Neutrophil (primary cell): ENCODE results near the gene HBA2.
"Not testable (repeated sequence)": the region's sequence is repeated elsewhere in the genome, so short reads cannot be mapped to it uniquely, and the experiment has no call there.

Source experiments
- H3K27ac ChIP-seq: fragments of 200-600 bp; sonication (generic); 2 replicates; pipeline ENCODE4 v1.5.1; 2016; ENCODE audit warnings: mild to moderate bottlenecking, moderate library complexity
- H3K27me3 ChIP-seq: fragments of 200-600 bp; sonication (generic); 2 replicates; pipeline ENCODE4 v1.6.0; 2016; ENCODE audit warnings: mild to moderate bottlenecking
- H3K36me3 ChIP-seq: fragments of 200-600 bp; sonication (generic); 2 replicates; pipeline ENCODE4 v1.5.1; 2017
- H3K4me1 ChIP-seq, 2 experiments: fragments of 200-600 bp in 1 of 2; sonication (generic) in 1 of 2; 1 replicate in 1 of 2; 2 replicates in 1 of 2; pipeline versions ENCODE4 v1.5.1 to v1.6.1; 2013 to 2016; ENCODE audit warnings: low read depth in 1 of 2, low read length in 1 of 2, mild to moderate bottlenecking in 1 of 2, moderate library complexity in 1 of 2; ENCODE audit not compliant: control insufficient read depth in 1 of 2, insufficient read depth in 1 of 2
- H3K4me3 ChIP-seq, 2 experiments: fragments of 200-600 bp in 1 of 2; sonication (generic) in 1 of 2; 1 replicate in 1 of 2; 2 replicates in 1 of 2; pipeline ENCODE4 v1.5.1; 2013 to 2016; ENCODE audit warnings: low read depth in 1 of 2, low read length in 1 of 2, mild to moderate bottlenecking in 1 of 2, moderate library complexity in 1 of 2
- H3K9me3 ChIP-seq: fragments of 200-600 bp; sonication (generic); 2 replicates; pipeline ENCODE4 v1.5.1; 2016
- TF ChIP-seq, protein P1 (sequence below): fragments of 200-600 bp; sonication (generic); IDR thresholded peaks from 2 replicates; pipeline ENCODE4 v1.5.1; 2016; ENCODE audit warnings: antibody characterized with exemption

HBA2 gene

DNA sequence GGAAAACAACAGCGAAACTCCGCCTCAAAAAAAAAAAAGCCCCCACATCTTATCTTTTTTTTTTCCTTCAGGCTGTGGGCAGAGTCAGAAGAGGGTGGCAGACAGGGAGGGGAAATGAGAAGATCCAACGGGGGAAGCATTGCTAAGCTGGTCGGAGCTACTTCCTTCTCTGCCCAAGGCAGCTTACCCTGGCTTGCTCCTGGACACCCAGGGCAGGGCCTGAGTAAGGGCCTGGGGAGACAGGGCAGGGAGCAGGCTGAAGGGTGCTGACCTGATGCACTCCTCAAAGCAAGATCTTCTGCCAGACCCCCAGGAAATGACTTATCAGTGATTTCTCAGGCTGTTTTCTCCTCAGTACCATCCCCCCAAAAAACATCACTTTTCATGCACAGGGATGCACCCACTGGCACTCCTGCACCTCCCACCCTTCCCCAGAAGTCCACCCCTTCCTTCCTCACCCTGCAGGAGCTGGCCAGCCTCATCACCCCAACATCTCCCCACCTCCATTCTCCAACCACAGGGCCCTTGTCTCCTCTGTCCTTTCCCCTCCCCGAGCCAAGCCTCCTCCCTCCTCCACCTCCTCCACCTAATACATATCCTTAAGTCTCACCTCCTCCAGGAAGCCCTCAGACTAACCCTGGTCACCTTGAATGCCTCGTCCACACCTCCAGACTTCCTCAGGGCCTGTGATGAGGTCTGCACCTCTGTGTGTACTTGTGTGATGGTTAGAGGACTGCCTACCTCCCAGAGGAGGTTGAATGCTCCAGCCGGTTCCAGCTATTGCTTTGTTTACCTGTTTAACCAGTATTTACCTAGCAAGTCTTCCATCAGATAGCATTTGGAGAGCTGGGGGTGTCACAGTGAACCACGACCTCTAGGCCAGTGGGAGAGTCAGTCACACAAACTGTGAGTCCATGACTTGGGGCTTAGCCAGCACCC, 2.6 kb downstream of the HBA2 start:
- peaks cover 89% of the 10 kb centered on the region for H3K27me3 ChIP-seq
- no peaks in the 10 kb centered on the region for H3K36me3 ChIP-seq
- no peak overlapping the region for H3K27ac ChIP-seq
- H3K4me3 ChIP-seq = no peak overlapping the region
- TF ChIP-seq, protein P1, sequence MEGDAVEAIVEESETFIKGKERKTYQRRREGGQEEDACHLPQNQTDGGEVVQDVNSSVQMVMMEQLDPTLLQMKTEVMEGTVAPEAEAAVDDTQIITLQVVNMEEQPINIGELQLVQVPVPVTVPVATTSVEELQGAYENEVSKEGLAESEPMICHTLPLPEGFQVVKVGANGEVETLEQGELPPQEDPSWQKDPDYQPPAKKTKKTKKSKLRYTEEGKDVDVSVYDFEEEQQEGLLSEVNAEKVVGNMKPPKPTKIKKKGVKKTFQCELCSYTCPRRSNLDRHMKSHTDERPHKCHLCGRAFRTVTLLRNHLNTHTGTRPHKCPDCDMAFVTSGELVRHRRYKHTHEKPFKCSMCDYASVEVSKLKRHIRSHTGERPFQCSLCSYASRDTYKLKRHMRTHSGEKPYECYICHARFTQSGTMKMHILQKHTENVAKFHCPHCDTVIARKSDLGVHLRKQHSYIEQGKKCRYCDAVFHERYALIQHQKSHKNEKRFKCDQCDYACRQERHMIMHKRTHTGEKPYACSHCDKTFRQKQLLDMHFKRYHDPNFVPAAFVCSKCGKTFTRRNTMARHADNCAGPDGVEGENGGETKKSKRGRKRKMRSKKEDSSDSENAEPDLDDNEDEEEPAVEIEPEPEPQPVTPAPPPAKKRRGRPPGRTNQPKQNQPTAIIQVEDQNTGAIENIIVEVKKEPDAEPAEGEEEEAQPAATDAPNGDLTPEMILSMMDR = no peak
- peaks cover 0 to 3% of the 10 kb centered on the region in 2 experiments for H3K4me1 ChIP-seq
- H3K9me3 ChIP-seq = no peaks in the 10 kb centered on the region

DNA sequence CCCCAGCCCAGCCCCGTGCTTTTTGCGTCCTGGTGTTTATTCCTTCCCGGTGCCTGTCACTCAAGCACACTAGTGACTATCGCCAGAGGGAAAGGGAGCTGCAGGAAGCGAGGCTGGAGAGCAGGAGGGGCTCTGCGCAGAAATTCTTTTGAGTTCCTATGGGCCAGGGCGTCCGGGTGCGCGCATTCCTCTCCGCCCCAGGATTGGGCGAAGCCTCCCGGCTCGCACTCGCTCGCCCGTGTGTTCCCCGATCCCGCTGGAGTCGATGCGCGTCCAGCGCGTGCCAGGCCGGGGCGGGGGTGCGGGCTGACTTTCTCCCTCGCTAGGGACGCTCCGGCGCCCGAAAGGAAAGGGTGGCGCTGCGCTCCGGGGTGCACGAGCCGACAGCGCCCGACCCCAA, 3.3 kb downstream of the HBA2 start:
- Histone ChIP-seq H3K4me1 (peaks cover 2 to 10% of the 10 kb centered on the region in 2 experiments), H3K27me3 (peaks cover 89% of the 10 kb centered on the region)
- not testable (repeated sequence) for H3K27ac ChIP-seq, H3K36me3 ChIP-seq, H3K4me3 ChIP-seq, H3K9me3 ChIP-seq

DNA sequence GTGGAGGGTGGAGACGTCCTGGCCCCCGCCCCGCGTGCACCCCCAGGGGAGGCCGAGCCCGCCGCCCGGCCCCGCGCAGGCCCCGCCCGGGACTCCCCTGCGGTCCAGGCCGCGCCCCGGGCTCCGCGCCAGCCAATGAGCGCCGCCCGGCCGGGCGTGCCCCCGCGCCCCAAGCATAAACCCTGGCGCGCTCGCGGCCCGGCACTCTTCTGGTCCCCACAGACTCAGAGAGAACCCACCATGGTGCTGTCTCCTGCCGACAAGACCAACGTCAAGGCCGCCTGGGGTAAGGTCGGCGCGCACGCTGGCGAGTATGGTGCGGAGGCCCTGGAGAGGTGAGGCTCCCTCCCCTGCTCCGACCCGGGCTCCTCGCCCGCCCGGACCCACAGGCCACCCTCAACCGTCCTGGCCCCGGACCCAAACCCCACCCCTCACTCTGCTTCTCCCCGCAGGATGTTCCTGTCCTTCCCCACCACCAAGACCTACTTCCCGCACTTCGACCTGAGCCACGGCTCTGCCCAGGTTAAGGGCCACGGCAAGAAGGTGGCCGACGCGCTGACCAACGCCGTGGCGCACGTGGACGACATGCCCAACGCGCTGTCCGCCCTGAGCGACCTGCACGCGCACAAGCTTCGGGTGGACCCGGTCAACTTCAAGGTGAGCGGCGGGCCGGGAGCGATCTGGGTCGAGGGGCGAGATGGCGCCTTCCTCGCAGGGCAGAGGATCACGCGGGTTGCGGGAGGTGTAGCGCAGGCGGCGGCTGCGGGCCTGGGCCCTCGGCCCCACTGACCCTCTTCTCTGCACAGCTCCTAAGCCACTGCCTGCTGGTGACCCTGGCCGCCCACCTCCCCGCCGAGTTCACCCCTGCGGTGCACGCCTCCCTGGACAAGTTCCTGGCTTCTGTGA, 4.1 kb downstream of the HBA2 start, which contains the start of gene HBA1:
HBA1 (plus strand) TSS at position 204 of the 906 bp plus-strand sequence; CDS start at position 241, 37 bp downstream.
- peaks cover 89% of the 10 kb centered on the region for H3K27me3 ChIP-seq
- peaks cover 6 to 16% of the 10 kb centered on the region in 2 experiments for H3K4me1 ChIP-seq
- not testable (repeated sequence) for H3K4me3 ChIP-seq, H3K27ac ChIP-seq, H3K36me3 ChIP-seq, H3K9me3 ChIP-seq

DNA sequence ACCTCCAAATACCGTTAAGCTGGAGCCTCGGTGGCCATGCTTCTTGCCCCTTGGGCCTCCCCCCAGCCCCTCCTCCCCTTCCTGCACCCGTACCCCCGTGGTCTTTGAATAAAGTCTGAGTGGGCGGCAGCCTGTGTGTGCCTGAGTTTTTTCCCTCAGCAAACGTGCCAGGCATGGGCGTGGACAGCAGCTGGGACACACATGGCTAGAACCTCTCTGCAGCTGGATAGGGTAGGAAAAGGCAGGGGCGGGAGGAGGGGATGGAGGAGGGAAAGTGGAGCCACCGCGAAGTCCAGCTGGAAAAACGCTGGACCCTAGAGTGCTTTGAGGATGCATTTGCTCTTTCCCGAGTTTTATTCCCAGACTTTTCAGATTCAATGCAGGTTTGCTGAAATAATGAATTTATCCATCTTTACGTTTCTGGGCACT, 4.7 kb downstream of the HBA2 start:
- Histone ChIP-seq H3K4me3 (no peak overlapping the region), H3K27me3 (peaks cover 88% of the 10 kb centered on the region), H3K27ac (no peak overlapping the region), H3K9me3 (no peaks in the 10 kb centered on the region), H3K4me1 (peaks cover 6 to 16% of the 10 kb centered on the region in 2 experiments), H3K36me3 (no peaks in the 10 kb centered on the region)
- TF ChIP-seq, protein P1 = no peak

DNA sequence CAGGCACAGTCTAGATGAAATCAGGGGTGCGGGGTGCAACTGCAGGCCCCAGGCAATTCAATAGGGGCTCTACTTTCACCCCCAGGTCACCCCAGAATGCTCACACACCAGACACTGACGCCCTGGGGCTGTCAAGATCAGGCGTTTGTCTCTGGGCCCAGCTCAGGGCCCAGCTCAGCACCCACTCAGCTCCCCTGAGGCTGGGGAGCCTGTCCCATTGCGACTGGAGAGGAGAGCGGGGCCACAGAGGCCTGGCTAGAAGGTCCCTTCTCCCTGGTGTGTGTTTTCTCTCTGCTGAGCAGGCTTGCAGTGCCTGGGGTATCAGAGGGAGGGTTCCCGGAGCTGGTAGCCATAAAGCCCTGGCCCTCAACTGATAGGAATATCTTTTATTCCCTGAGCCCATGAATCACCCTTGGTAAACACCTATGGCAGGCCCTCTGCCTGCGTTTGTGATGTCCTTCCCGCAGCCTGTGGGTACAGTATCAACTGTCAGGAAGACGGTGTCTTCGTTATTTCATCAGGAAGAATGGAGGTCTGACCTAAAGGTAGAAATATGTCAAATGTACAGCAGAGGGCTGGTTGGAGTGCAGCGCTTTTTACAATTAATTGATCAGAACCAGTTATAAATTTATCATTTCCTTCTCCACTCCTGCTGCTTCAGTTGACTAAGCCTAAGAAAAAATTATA, 5.4 kb downstream of the HBA2 start:
- no peaks in the 10 kb centered on the region for H3K36me3 ChIP-seq
- H3K27me3 ChIP-seq = peaks cover 86% of the 10 kb centered on the region
- no peaks in the 10 kb centered on the region for H3K9me3 ChIP-seq
- TF ChIP-seq, protein P1 = no peak
- no peak overlapping the region for H3K27ac ChIP-seq
- H3K4me1 ChIP-seq = peaks cover 6 to 16% of the 10 kb centered on the region in 2 experiments
- no peak overlapping the region for H3K4me3 ChIP-seq

DNA sequence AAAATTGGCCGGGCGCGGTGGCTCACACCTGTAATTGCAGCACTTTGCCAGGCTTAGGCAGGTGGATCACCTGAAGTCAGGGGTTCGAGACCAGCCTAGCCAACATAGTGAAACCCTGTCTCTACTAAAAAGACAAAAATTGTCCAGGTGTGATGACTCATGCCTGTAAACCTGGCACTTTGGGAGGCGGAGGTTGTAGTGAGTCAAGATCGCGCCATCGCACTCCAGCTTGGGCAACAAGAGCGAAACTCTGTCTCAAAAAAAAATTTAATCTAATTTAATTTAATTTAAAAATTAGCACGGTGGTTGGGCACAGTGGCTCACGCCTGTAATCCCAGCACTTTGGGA, 6.0 kb downstream of the HBA2 start:
- TF ChIP-seq, protein P1 = no peak
- no peaks in the 10 kb centered on the region for H3K36me3 ChIP-seq
- H3K4me3 ChIP-seq = no peak overlapping the region
- no peaks in the 10 kb centered on the region for H3K9me3 ChIP-seq
- H3K27ac ChIP-seq = no peak overlapping the region
- peaks cover 81% of the 10 kb centered on the region for H3K27me3 ChIP-seq
- H3K4me1 ChIP-seq = peaks cover 6 to 16% of the 10 kb centered on the region in 2 experiments
